H1 (cell line): Measurements from ENCODE around the gene PKM. TPM values are rescaled to one million over a fixed set of nuclear protein-coding genes. Genes with fewer than 3 reads are reported as not detected.

ENCODE experiments used
- CTCF ChIA-PET: fragments of 300-600 bp; sonication (Branson Sonifier 250); formaldehyde crosslinking; loops from one replicate; lab custom pipeline; 2021; ENCODE audit not compliant: partially characterized antibody; lab: Charles Lee
- POLR2A ChIA-PET: fragments of 300-600 bp; sonication (Branson Sonifier 250); formaldehyde crosslinking; loops from one replicate; lab custom pipeline; 2021; ENCODE audit warnings: inconsistent platforms; ENCODE audit not compliant: partially characterized antibody; lab: Charles Lee
- DNase-seq, 2 experiments: peaks; one replicate each; pipeline versions ENCODE4 v3.0.0 to v3.0.0-alpha.2; 2010 to 2022; ENCODE audit warnings: low spot score in 2 of 2, low read depth in 1 of 2, mixed read lengths in 1 of 2
- FAIRE-seq: peaks from 2 replicates; lab custom pipeline; 2011; peaks lifted over from hg19 to GRCh38; lab: Jason Lieb, UNC
- H2AFZ ChIP-seq: 2 replicates; pipeline ENCODE4 v1.8.1; 2012; ENCODE audit warnings: low read length, inconsistent platforms
- H2AK5ac ChIP-seq: 2 replicates; pipeline ENCODE4 v1.6.1; 2013; ENCODE audit warnings: low read depth, low read length
- H2BK120ac ChIP-seq: replicated peaks from 2 replicates; pipeline ENCODE3; 2013; ENCODE audit warnings: low read depth, low read length, inconsistent platforms
- H2BK12ac ChIP-seq: 2 replicates; pipeline ENCODE4 v1.6.1; 2013; ENCODE audit warnings: low read depth, low read length
- H2BK15ac ChIP-seq: 2 replicates; pipeline ENCODE4 v1.6.1; 2013; ENCODE audit warnings: low read length
- H2BK20ac ChIP-seq: 2 replicates; pipeline ENCODE4 v1.6.1; 2013; ENCODE audit warnings: low read length
- H2BK5ac ChIP-seq: 2 replicates; pipeline ENCODE4 v1.6.1; 2013; ENCODE audit warnings: low read depth, low read length
- H3K14ac ChIP-seq: 2 replicates; pipeline ENCODE4 v1.6.1; 2013; ENCODE audit warnings: inconsistent platforms; ENCODE audit not compliant: insufficient read length
- H3K18ac ChIP-seq: 2 replicates; pipeline ENCODE4 v1.6.1; 2013; ENCODE audit warnings: low read length; ENCODE audit errors: extremely low read depth
- H3K23ac ChIP-seq: 2 replicates; pipeline ENCODE4 v1.6.1; 2013; ENCODE audit warnings: inconsistent platforms; ENCODE audit not compliant: insufficient read length
- H3K23me2 ChIP-seq: 2 replicates; pipeline ENCODE4 v1.6.1; 2013; ENCODE audit warnings: low read depth, low read length
- H3K27ac ChIP-seq: 2 replicates; pipeline ENCODE4 v1.6.1; 2011; ENCODE audit warnings: low read depth, low read length, inconsistent platforms
- H3K27me3 ChIP-seq, 4 experiments: replicated peaks in 1 of 4; 1 replicate in 1 of 4; 2 replicates in 3 of 4; pipeline versions ENCODE4 v1.6.1 to v1.8.1; 2011 to 2013; ENCODE audit warnings: low read length in 3 of 4, mild to moderate bottlenecking in 3 of 4, inconsistent platforms in 2 of 4, mixed read lengths in 2 of 4, moderate library complexity in 1 of 4; ENCODE audit not compliant: control insufficient read depth in 3 of 4, insufficient read depth in 3 of 4; ENCODE audit errors: extremely low read depth in 1 of 4
- H3K36me3 ChIP-seq, 4 experiments: 2 replicates each; pipeline versions ENCODE4 v1.6.1 to v1.8.1; 2011 to 2013; ENCODE audit warnings: mild to moderate bottlenecking in 4 of 4, low read length in 3 of 4, moderate library complexity in 2 of 4, control low read depth in 1 of 4, inconsistent platforms in 1 of 4; ENCODE audit not compliant: insufficient read depth in 4 of 4, control insufficient read depth in 2 of 4
- H3K4ac ChIP-seq: replicated peaks from 2 replicates; pipeline ENCODE3; 2013; ENCODE audit warnings: low read length, low read depth, mixed read lengths, inconsistent platforms; ENCODE audit not compliant: insufficient read length
- H3K4me1 ChIP-seq, 4 experiments: replicated peaks in 1 of 4; 1 replicate in 1 of 4; 2 replicates in 3 of 4; pipeline versions ENCODE4 v1.6.1 to v1.8.1; 2011 to 2013; ENCODE audit warnings: low read length in 3 of 4, inconsistent platforms in 2 of 4, mixed read lengths in 1 of 4; ENCODE audit not compliant: insufficient read depth in 4 of 4, control insufficient read depth in 3 of 4
- H3K4me2 ChIP-seq, 2 experiments: 2 replicates each; pipeline versions ENCODE4 v1.6.1 to v1.8.1; 2011 to 2013; ENCODE audit warnings: low read depth in 2 of 2, low read length in 2 of 2, control low read depth in 1 of 2, inconsistent platforms in 1 of 2, mild to moderate bottlenecking in 1 of 2; ENCODE audit not compliant: insufficient read depth in 1 of 2
- H3K4me3 ChIP-seq, 4 experiments: fragments of 200-600, 300-600 bp in 1 of 4; sonication (generic), shearing (Covaris generic), sonication (Bioruptor Twin) in 1 of 4; 2 replicates each; pipeline versions ENCODE4 v1.5.1 to v1.8.1; 2011 to 2016; ENCODE audit warnings: low read length in 4 of 4, low read depth in 3 of 4, control low read depth in 2 of 4, inconsistent platforms in 2 of 4, mild to moderate bottlenecking in 2 of 4, mixed read lengths in 1 of 4, moderate library complexity in 1 of 4; ENCODE audit not compliant: insufficient read depth in 2 of 4; ENCODE audit errors: extremely low read depth in 1 of 4
- H3K56ac ChIP-seq: replicated peaks from 2 replicates; pipeline ENCODE3; 2013; ENCODE audit warnings: low read depth, mild to moderate bottlenecking, mixed read lengths, low read length, inconsistent platforms; ENCODE audit not compliant: insufficient read length
- H3K79me1 ChIP-seq: 2 replicates; pipeline ENCODE4 v1.6.1; 2013; ENCODE audit warnings: low read depth, low read length, control low read depth
- H3K79me2 ChIP-seq, 2 experiments: 2 replicates each; pipeline versions ENCODE4 v1.6.1 to v1.8.1; 2012 to 2013; ENCODE audit warnings: low read length in 2 of 2, mild to moderate bottlenecking in 2 of 2, inconsistent platforms in 1 of 2; ENCODE audit not compliant: insufficient read depth in 2 of 2, control insufficient read depth in 1 of 2
- H3K9ac ChIP-seq, 4 experiments: replicated peaks in 1 of 4; 1 replicate in 1 of 4; 2 replicates in 3 of 4; pipeline versions ENCODE4 v1.6.1 to v1.8.1; 2011 to 2013; ENCODE audit warnings: low read depth in 3 of 4, low read length in 3 of 4, control low read depth in 2 of 4, mild to moderate bottlenecking in 2 of 4, moderate library complexity in 2 of 4, inconsistent platforms in 1 of 4; ENCODE audit errors: extremely low read depth in 1 of 4
- H3K9me3 ChIP-seq, 2 experiments: 2 replicates each; pipeline versions ENCODE4 v1.6.1 to v1.8.1; 2012 to 2013; ENCODE audit warnings: mild to moderate bottlenecking in 2 of 2, moderate library complexity in 2 of 2, control low read depth in 1 of 2, inconsistent platforms in 1 of 2, low read depth in 1 of 2, low read length in 1 of 2, mixed read lengths in 1 of 2; ENCODE audit not compliant: insufficient read depth in 2 of 2
- H4K20me1 ChIP-seq, 2 experiments: replicated peaks in 1 of 2; 2 replicates each; pipeline versions ENCODE3 to v1.8.1; 2011 to 2013; ENCODE audit warnings: inconsistent platforms in 2 of 2, low read length in 2 of 2, mild to moderate bottlenecking in 1 of 2; ENCODE audit not compliant: insufficient read depth in 2 of 2, control insufficient read depth in 1 of 2
- H4K5ac ChIP-seq: 2 replicates; pipeline ENCODE4 v1.6.1; 2013; ENCODE audit warnings: low read length, low read depth, mixed read lengths, inconsistent platforms; ENCODE audit not compliant: insufficient read length
- H4K8ac ChIP-seq: 2 replicates; pipeline ENCODE4 v1.8.0; 2013; ENCODE audit warnings: mild to moderate bottlenecking, moderate library complexity, low read length, inconsistent platforms; ENCODE audit not compliant: insufficient read depth; ENCODE audit errors: extremely low read depth
- H4K91ac ChIP-seq: replicated peaks from 2 replicates; pipeline ENCODE3; 2013; ENCODE audit warnings: low read length, mixed read lengths, inconsistent platforms; ENCODE audit not compliant: insufficient read length
- BACH1 ChIP-seq: IDR thresholded peaks from 2 replicates; pipeline ENCODE4 v1.6.1; 2012; ENCODE audit warnings: low read length, improper control_type of control experiment
- CBX8 ChIP-seq: fragments of 300-800, 300-1000 bp; sonication (generic); IDR thresholded peaks from 2 replicates; pipeline ENCODE4 v1.7.1; 2016; ENCODE audit warnings: low read depth, low read length, borderline replicate concordance
- EP300 ChIP-seq, 2 experiments: IDR thresholded peaks; 1 replicate in 1 of 2; 2 replicates in 1 of 2; pipeline ENCODE4 v1.6.1; 2011 to 2012; ENCODE audit warnings: low read depth in 2 of 2, low read length in 2 of 2, mild to moderate bottlenecking in 2 of 2, borderline replicate concordance in 1 of 2, inconsistent platforms in 1 of 2, moderate library complexity in 1 of 2
- EZH2 ChIP-seq: fragments of 200-600 bp; sonication (generic); IDR thresholded peaks from 2 replicates; pipeline ENCODE4 v1.7.1; 2012; ENCODE audit warnings: low read depth, mild to moderate bottlenecking, moderate library complexity, low read length, inconsistent platforms; ENCODE audit not compliant: severe bottlenecking
- POLR2AphosphoS5 ChIP-seq: IDR thresholded peaks from 2 replicates; pipeline ENCODE4 v1.6.1; 2011; ENCODE audit warnings: low read depth, low read length
- RBBP5 ChIP-seq: IDR thresholded peaks from 2 replicates; pipeline ENCODE4 v1.7.1; 2012; ENCODE audit warnings: low read depth, mild to moderate bottlenecking, inconsistent platforms, low read length, moderate library complexity, borderline replicate concordance
- SIN3A ChIP-seq, 2 experiments: IDR thresholded peaks in 1 of 2; conservative IDR thresholded peaks in 1 of 2; 2 replicates each; pipeline ENCODE4 v1.6.1; 2011 to 2012; ENCODE audit warnings: low read length in 2 of 2, improper control_type of control experiment in 1 of 2, low read depth in 1 of 2, mild to moderate bottlenecking in 1 of 2
- TAF1 ChIP-seq: IDR thresholded peaks from 2 replicates; pipeline ENCODE4 v1.6.1; 2011; ENCODE audit warnings: mild to moderate bottlenecking, low read depth, low read length
- polyA plus RNA-seq, 7 experiments: library from polyadenylated mRNA; depleted of rRNA in 3 of 7; stranded (reverse) in 5 of 7; unstranded in 2 of 7; fragments of >200 nt in 5 of 7; fragments of 200-250 nt in 2 of 7; gene quantifications; 1 replicate in 5 of 7; 2 replicates in 1 of 7; 4 replicates in 1 of 7; pipeline versions ENCODE4 v1.2.1 to v1.2.3, GENCODE V29; 2011 to 2013; ENCODE audit warnings: missing spikeins in 2 of 7, mixed read lengths in 2 of 7
- total RNA-seq: library from RNA; stranded (reverse); fragmentation: NEBNext Ultra II Directional; extraction: Animal tissue kit (Norgen Biotek cat#: 25700); gene quantifications from 2 replicates; pipeline ENCODE4 v1.2.1, GENCODE V29; 2021
- TF ChIP-seq, protein P1 (sequence below), 3 experiments: IDR thresholded peaks; 1 replicate in 2 of 3; 2 replicates in 1 of 3; pipeline versions ENCODE4 v1.5.1 to v1.6.1; 2011; ENCODE audit warnings: low read length in 3 of 3, mild to moderate bottlenecking in 3 of 3, inconsistent platforms in 2 of 3, low read depth in 1 of 3, moderate library complexity in 1 of 3; ENCODE audit not compliant: insufficient read depth in 1 of 3; ENCODE audit errors: control extremely low read depth in 1 of 3
- TF ChIP-seq, protein P2 (sequence below): IDR thresholded peaks from 2 replicates; pipeline ENCODE4 v1.6.1; 2012; ENCODE audit warnings: low read length, inconsistent platforms

The PKM gene
- total and polyA plus RNA-seq, 2 of the 8 experiments (the other 6 are each of a cell fraction or from before 2014, with no cell fraction given), result 780 to 856 TPM

DNA sequence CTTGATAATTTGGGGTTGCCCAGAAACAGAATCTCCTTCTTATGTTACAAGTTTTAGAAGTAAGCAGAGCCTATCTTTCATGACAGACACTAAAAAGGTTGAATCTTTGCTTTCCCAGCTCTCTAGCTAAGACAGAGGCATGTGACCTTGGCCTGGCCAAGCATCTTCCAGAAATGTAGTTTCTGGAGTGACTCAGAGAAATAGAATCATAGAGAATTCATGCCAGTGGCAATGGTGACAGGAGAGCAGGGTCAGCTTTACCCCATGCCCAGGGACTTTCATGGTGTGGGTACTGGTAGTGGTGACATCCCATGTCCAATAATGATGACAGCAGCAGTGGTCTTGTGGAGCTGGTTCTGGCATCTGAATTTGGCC is 45.3 kb upstream of the PKM start:
- H3K4ac ChIP-seq, result no peak overlapping the region
- H2BK20ac ChIP-seq, result no peak overlapping the region
- no peak overlapping the region for H3K23ac ChIP-seq
- H2BK15ac ChIP-seq, result no peak overlapping the region
- no peak overlapping the region for H3K14ac ChIP-seq
- no peak overlapping the region for H3K9ac ChIP-seq
- H3K23me2 ChIP-seq, result peaks cover 4% of the 10 kb centered on the region
- no peak overlapping the region for H2BK120ac ChIP-seq
- no peak overlapping the region for H2AK5ac ChIP-seq
- no peak overlapping the region for H3K56ac ChIP-seq
- no peaks in the 10 kb centered on the region; a peak in 2 of 7 replicates for H3K27me3 ChIP-seq
- no peak overlapping the region for H3K18ac ChIP-seq
- no peaks in the 10 kb centered on the region for H3K36me3 ChIP-seq
- H2AFZ ChIP-seq, result no peak overlapping the region
- POLR2A ChIA-PET, result no interaction called here
- peaks cover 0 to 6% of the 10 kb centered on the region in 2 experiments; a peak in 1 of 4 replicates for H3K79me2 ChIP-seq
- no peak overlapping the region for H4K91ac ChIP-seq
- no peak overlapping the region for H2BK12ac ChIP-seq
- CTCF ChIA-PET, result interaction anchor here (2.6 kb wide), 1 partner anchor 11 kb away, joined by 20 read pairs; no protein-coding TSS in a partner anchor
- H4K20me1 ChIP-seq, result no peaks in the 10 kb centered on the region
- H3K4me1 ChIP-seq, result peaks cover 0 to 5% (median 3%) of the 10 kb centered on the region in 4 experiments; a peak in 4 of 7 replicates
- H3K9me3 ChIP-seq, result no peaks in the 10 kb centered on the region
- no peak for DNase-seq
- H3K79me1 ChIP-seq, result no peaks in the 10 kb centered on the region
- H3K4me3 ChIP-seq, result no peak overlapping the region
- H3K27ac ChIP-seq, result no peak overlapping the region
- no peak overlapping the region for H4K5ac ChIP-seq
- FAIRE-seq, result no peak
- no peak overlapping the region for H2BK5ac ChIP-seq
- no peak overlapping the region for H3K4me2 ChIP-seq
- H4K8ac ChIP-seq, result no peak overlapping the region
- TF ChIP-seq EP300 (IDR thresholded peaks at IDR 0.05; ENCODE audit: borderline replicate concordance in 1 of 2, low read depth in 2 of 2, low read length in 2 of 2) (no peak), POLR2AphosphoS5 (no peak), CBX8 (no peak), RBBP5 (no peak), EZH2 (no peak), SIN3A (conservative IDR thresholded peaks at IDR 0.05 in 1 of 2, IDR thresholded peaks at IDR 0.05 in 1 of 2; ENCODE audit: low read depth in 1 of 2, low read length in 2 of 2) (no peak), TAF1 (no peak), BACH1 (no peak)
- TF ChIP-seq, protein P1, sequence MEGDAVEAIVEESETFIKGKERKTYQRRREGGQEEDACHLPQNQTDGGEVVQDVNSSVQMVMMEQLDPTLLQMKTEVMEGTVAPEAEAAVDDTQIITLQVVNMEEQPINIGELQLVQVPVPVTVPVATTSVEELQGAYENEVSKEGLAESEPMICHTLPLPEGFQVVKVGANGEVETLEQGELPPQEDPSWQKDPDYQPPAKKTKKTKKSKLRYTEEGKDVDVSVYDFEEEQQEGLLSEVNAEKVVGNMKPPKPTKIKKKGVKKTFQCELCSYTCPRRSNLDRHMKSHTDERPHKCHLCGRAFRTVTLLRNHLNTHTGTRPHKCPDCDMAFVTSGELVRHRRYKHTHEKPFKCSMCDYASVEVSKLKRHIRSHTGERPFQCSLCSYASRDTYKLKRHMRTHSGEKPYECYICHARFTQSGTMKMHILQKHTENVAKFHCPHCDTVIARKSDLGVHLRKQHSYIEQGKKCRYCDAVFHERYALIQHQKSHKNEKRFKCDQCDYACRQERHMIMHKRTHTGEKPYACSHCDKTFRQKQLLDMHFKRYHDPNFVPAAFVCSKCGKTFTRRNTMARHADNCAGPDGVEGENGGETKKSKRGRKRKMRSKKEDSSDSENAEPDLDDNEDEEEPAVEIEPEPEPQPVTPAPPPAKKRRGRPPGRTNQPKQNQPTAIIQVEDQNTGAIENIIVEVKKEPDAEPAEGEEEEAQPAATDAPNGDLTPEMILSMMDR (IDR thresholded peaks at IDR 0.05; ENCODE audit: control extremely low read depth in 1 of 3, insufficient read depth in 1 of 3, low read depth in 1 of 3, low read length in 3 of 3), result no peak
- TF ChIP-seq, protein P2, sequence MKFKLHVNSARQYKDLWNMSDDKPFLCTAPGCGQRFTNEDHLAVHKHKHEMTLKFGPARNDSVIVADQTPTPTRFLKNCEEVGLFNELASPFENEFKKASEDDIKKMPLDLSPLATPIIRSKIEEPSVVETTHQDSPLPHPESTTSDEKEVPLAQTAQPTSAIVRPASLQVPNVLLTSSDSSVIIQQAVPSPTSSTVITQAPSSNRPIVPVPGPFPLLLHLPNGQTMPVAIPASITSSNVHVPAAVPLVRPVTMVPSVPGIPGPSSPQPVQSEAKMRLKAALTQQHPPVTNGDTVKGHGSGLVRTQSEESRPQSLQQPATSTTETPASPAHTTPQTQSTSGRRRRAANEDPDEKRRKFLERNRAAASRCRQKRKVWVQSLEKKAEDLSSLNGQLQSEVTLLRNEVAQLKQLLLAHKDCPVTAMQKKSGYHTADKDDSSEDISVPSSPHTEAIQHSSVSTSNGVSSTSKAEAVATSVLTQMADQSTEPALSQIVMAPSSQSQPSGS, result no peak
